Suprapubic skin (tissue), 4 donors: ENCODE results near the gene CGB8. TPM values are rescaled to one million over a fixed set of nuclear protein-coding genes. Genes with fewer than 3 reads are reported as not detected.
"Not testable (repeated sequence)": the region's sequence is repeated elsewhere in the genome, so short reads cannot be mapped to it uniquely, and the experiment has no call there.

Experiments used
- DNase-seq, 2 donors: peaks; one replicate each; pipeline ENCODE4 v3.0.0-alpha.2; 2019; ENCODE audit warnings: low spot score in 2 of 2
- H3K27ac ChIP-seq: fragments of 200-600 bp; sonication (generic); one replicate; pipeline ENCODE4 v1.5.1; 2019
- H3K27me3 ChIP-seq: fragments of 200-600 bp; sonication (generic); one replicate; pipeline ENCODE4 v1.5.1; 2019
- H3K36me3 ChIP-seq: fragments of 200-600 bp; sonication (generic); one replicate; pipeline ENCODE4 v1.5.1; 2019
- H3K4me1 ChIP-seq: fragments of 200-600 bp; sonication (generic); one replicate; pipeline ENCODE4 v1.5.1; 2019
- H3K4me3 ChIP-seq: fragments of 200-600 bp; sonication (generic); one replicate; pipeline ENCODE4 v1.5.1; 2019; ENCODE audit warnings: mild to moderate bottlenecking
- H3K9me3 ChIP-seq: fragments of 200-600 bp; sonication (generic); one replicate; pipeline ENCODE4 v1.5.1; 2019
- EP300 ChIP-seq: sonication (generic); formaldehyde crosslinking; IDR thresholded peaks from one replicate; pipeline ENCODE4 v1.6.1; 2017; ENCODE audit warnings: antibody characterized with exemption
- POLR2A ChIP-seq, 2 donors: fragments of 450-650 bp; IDR thresholded peaks; one replicate each; pipeline ENCODE4 v1.6.1; 2017; ENCODE audit warnings: antibody characterized with exemption in 2 of 2, mild to moderate bottlenecking in 2 of 2, moderate library complexity in 2 of 2
- POLR2AphosphoS5 ChIP-seq, 3 donors: sonication (generic); formaldehyde crosslinking; IDR thresholded peaks; one replicate each; pipeline ENCODE4 v1.6.1; 2017; ENCODE audit warnings: antibody characterized with exemption in 3 of 3
- WGBS: methylation state at CpG from one replicate; pipeline ENCODE4 v1.1.5; 2018; 5-methylcytosine and 5-hydroxymethylcytosine counted together
- total RNA-seq, 4 donors: library from RNA; depleted of rRNA; stranded (reverse); fragments of >200 nt; gene quantifications; one replicate each; pipeline ENCODE4 v1.1.0, GENCODE V29; 2016
- TF ChIP-seq, protein P1 (sequence below), 2 donors: fragments of 200-600 bp in 1 of 2; fragments of 450-650 bp in 1 of 2; sonication (generic) in 1 of 2; IDR thresholded peaks; one replicate each; pipeline ENCODE4 v1.5.1; 2016 to 2019; ENCODE audit warnings: antibody characterized with exemption in 2 of 2, mild to moderate bottlenecking in 1 of 2, moderate library complexity in 1 of 2

Gene CGB8
- total RNA-seq, 4 donors from 2014 or later, result not detected

DNA sequence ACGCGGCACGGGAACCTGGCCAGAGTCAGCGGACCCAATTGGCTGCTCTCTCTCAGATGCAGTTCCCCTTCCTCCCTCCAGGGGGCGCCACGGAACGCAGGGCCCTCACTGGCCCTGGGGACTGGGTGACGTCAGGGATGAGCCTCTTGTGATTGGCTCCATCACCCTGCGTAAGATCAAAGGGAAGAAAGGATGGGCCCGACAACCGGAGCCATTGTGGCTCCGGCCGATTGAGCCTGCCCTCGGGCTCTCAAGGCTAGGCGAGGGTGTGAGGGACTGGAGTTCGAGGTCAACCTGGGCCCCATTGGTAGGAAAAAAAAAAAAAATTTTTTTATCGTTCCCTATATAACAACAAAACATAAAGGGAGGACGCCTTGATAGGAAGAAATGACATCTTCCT is 12.1 kb downstream of the CGB8 start, which contains the start of gene CGB1:
CGB1 (minus strand) TSS at position 81 of the 400 bp plus-strand sequence. CDS start 184 bp downstream, outside the sequence.
- TF ChIP-seq, protein P1, sequence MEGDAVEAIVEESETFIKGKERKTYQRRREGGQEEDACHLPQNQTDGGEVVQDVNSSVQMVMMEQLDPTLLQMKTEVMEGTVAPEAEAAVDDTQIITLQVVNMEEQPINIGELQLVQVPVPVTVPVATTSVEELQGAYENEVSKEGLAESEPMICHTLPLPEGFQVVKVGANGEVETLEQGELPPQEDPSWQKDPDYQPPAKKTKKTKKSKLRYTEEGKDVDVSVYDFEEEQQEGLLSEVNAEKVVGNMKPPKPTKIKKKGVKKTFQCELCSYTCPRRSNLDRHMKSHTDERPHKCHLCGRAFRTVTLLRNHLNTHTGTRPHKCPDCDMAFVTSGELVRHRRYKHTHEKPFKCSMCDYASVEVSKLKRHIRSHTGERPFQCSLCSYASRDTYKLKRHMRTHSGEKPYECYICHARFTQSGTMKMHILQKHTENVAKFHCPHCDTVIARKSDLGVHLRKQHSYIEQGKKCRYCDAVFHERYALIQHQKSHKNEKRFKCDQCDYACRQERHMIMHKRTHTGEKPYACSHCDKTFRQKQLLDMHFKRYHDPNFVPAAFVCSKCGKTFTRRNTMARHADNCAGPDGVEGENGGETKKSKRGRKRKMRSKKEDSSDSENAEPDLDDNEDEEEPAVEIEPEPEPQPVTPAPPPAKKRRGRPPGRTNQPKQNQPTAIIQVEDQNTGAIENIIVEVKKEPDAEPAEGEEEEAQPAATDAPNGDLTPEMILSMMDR (IDR thresholded peaks at IDR 0.05), result peak in 1 of 2 donors; percentile 19
- not testable (repeated sequence) for DNase-seq, H3K4me3 ChIP-seq, H3K27me3 ChIP-seq, H3K4me1 ChIP-seq, H3K9me3 ChIP-seq, H3K27ac ChIP-seq, H3K36me3 ChIP-seq
- WGBS, result 59% methylated on average over 12 of the region's 18 CpGs

DNA sequence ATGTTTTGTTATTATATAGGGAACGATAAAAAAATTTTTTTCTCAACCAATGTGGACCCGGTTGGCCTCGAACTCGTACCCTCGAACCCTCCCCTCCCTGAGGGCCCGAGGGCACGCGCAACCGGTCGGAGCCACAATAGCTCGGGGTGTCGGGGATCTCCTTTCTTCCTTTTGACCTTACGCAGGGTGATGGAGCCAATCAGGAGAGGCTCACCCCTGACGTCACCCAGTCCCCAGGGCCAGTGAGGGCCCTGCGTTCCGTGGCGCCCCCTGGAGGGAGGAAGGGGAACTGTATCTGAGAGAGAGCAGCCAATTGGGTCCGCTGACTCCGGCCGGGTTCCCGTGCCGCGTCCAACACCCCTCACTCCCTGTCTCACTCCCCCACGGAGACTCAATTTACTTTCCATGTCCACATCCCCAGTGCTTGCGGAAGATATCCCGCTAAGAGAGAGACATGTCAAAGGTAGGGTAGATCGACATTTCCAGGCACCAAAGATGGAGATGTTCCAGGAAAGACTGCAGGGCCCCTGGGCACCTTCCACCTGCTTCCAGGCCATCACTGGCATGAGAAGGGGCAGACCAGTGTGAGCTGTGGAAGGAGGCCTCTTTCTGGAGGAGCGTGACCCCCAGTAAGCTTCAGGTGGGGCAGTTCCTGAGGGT is 17.1 kb downstream of the CGB8 start, which contains the start of gene CGB2:
CGB2 (plus strand) TSS at position 249 of the 660 bp plus-strand sequence; CDS start at position 455, 206 bp downstream.
- H3K9me3 ChIP-seq, H3K4me1 ChIP-seq, H3K27ac ChIP-seq, H3K27me3 ChIP-seq, DNase-seq, H3K4me3 ChIP-seq, H3K36me3 ChIP-seq: not testable (repeated sequence)
- TF ChIP-seq, protein P1 (IDR thresholded peaks at IDR 0.05), result peak in 1 of 2 donors; percentile 39
- 13% methylated on average over 24 of the region's 28 CpGs for WGBS

DNA sequence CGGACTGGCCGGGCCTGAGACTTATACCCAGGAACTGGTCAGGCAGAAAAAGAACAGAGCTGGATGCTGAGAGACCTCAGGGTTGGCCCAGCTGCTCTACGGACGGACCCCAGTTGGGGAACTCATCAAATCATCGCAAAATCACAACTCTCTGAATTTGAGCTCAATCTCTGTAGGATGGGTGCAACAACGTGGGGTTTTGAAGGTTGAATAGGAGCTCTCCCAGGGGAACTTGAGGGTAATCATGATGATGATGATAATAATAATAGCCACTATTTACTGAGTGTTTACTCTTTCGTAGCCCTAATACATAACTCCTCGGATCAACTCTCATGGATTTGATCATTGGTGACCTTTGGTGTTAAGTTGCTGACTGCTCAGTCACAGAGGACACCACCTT is 18.6 kb downstream of the CGB8 start:
- H3K9me3 ChIP-seq, H3K36me3 ChIP-seq, H3K4me3 ChIP-seq, DNase-seq, H3K27me3 ChIP-seq, H3K4me1 ChIP-seq, H3K27ac ChIP-seq: not testable (repeated sequence)
- 95% methylated on average over 3 of the region's 8 CpGs for WGBS

DNA sequence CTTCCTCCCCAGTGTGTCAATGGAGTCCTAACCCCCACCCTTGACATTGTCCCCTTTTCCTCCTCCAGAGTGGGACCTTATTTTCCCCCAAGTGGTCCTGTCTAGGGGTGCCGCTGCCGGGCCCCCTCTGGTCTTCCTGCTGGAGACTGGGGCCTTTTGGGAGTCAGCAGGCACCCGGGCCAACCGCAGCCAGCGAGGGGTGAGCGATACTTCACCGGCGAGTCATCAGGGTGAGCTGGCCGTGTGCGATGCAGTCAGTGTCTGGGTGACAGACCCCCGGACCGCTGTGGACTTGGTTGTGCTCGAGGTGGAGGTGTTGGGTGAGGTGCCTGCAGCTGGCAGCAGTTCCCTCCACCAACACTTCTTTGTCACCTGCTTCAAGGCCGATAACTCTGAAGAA is 19.2 kb downstream of the CGB8 start:
- not testable (repeated sequence) for H3K27ac ChIP-seq, H3K4me3 ChIP-seq, H3K27me3 ChIP-seq, DNase-seq, H3K9me3 ChIP-seq, H3K4me1 ChIP-seq, H3K36me3 ChIP-seq
- 85% methylated on average over 14 of the region's 14 CpGs for WGBS

DNA sequence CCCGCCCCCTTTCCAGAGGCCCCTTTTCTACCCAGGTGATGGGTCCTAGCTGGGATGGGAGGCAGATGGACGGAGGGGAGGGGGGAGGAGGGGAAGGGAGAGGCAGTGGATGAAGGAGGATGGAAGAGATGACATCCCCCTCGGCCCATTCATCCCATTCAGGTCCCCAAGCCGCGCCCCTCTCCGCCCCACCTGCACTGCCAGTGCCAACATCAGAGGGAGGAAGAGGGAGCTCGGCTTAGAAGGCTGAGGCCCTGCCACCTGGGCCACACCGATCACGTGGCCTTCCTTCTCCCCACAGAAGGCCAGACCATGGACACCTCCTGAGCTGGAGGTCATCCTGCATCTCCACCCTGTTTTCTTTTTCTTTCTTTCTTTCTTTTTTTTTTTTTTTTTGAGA is 20.2 kb downstream of the CGB8 start:
- not testable (repeated sequence) for DNase-seq, H3K9me3 ChIP-seq, H3K27ac ChIP-seq, H3K4me1 ChIP-seq, H3K27me3 ChIP-seq, H3K4me3 ChIP-seq, H3K36me3 ChIP-seq
- 89% methylated on average over 9 of the region's 9 CpGs for WGBS

DNA sequence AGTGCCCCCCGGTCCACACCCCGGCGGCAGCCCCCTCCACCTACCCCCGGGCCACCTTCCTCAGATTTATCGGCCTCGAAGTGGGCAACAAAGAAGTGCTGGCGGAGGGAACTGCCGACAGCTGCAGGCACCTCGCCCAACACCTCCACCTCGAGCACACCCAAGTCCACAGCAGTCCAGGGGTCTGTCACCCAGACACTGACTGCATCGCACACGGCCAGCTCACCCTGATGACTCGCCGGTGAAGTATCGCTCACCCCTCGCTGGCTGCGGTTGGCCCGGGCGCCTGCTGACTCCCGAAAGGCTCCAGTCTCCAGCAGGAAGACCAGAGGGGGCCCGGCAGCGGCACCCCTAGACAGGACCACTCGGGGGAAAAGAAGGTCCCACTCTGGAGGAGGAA is 23.3 kb downstream of the CGB8 start:
- not testable (repeated sequence) for H3K4me1 ChIP-seq, H3K36me3 ChIP-seq, H3K27me3 ChIP-seq, H3K9me3 ChIP-seq, H3K4me3 ChIP-seq, H3K27ac ChIP-seq, DNase-seq
- 88% methylated on average over 4 of the region's 23 CpGs for WGBS

DNA sequence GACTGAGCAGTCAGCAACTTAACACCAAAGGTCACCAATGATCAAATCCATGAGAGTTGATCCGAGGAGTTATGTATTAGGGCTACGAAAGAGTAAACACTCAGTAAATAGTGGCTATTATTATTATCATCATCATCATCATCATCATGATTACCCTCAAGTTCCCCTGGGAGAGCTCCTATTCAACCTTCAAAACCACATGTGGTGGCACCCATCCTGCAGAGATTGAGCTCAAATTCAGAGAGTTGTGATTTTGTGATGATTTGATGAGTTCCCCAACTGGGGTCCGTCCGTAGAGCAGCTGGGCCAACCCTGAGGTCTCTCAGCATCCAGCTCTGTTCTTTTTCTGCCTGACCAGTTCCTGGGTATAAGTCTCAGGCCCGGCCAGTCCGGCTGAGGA is 23.8 kb downstream of the CGB8 start:
- WGBS, result 92% methylated on average over 4 of the region's 6 CpGs

DNA sequence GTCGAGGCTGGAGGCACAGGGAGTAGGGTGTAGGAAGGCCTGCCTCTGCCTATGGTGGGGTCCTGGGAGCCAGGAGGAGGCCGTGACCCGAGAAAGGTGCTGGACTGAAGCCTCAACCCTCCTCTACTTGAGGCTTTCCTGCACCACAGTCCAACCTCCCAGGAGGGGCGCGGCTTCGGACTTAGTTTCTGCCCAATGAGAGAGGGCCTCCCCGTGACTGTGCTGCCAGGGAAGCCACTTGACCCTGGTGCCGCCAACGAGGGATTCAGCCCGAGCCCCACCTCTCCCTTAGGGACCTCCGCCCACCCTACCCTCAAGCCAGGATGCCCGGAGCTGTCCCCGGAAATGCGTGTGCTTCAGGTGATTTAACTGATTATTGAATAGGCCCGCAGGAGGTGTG is 24.7 kb downstream of the CGB8 start, which contains the start of gene CGB3:
CGB3 (minus strand) TSS at position 101 of the 400 bp plus-strand sequence. CDS start 362 bp downstream, outside the sequence.
- H3K9me3 ChIP-seq, H3K27ac ChIP-seq, H3K36me3 ChIP-seq, H3K4me1 ChIP-seq, H3K27me3 ChIP-seq, DNase-seq, H3K4me3 ChIP-seq: not testable (repeated sequence)
- 50% methylated on average over 3 of the region's 15 CpGs for WGBS

More for the DNA sequence above, 23.8 kb downstream of the CGB8 start:
- not testable (repeated sequence) for H3K27me3 ChIP-seq, H3K9me3 ChIP-seq, H3K4me3 ChIP-seq, H3K4me1 ChIP-seq, H3K36me3 ChIP-seq, H3K27ac ChIP-seq, DNase-seq

DNA sequence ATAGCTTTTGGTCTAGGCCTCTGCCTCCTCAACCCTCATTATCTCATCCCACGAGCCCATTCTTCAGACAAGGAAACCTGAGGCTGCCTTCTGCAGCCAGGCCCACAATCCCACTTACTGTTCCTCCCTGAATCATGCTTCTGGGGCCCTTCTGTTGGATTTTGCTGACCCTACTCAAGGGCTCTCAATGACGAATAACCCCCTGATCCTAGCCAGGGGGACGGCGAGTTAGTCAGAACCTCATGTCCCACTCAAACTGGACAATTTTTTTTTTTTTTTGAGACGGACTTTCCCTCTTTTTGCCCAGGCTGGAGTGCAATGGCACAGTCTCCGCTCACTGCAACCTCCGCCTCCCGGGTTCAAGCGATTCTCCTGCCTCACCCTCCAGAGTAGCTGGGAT is 26.8 kb downstream of the CGB8 start:
- Histone ChIP-seq H3K9me3 (no peaks in the 10 kb centered on the region), H3K27ac (no peak overlapping the region), H3K36me3 (no peaks in the 10 kb centered on the region), H3K4me3 (no peak overlapping the region), H3K27me3 (peaks cover 6% of the 10 kb centered on the region), H3K4me1 (peaks cover 27% of the 10 kb centered on the region)
- no peak for TF ChIP-seq POLR2A (IDR thresholded peaks at IDR 0.05)
- no peak for TF ChIP-seq POLR2AphosphoS5 (IDR thresholded peaks at IDR 0.05)
- TF ChIP-seq EP300, result no peak
- TF ChIP-seq, protein P1 (IDR thresholded peaks at IDR 0.05), result no peak
- DNase-seq, result no peak
- 90% methylated on average over 9 of the region's 9 CpGs for WGBS
